Measurements from ENCODE around the gene ASIC3.

Gene ASIC3

DNA sequence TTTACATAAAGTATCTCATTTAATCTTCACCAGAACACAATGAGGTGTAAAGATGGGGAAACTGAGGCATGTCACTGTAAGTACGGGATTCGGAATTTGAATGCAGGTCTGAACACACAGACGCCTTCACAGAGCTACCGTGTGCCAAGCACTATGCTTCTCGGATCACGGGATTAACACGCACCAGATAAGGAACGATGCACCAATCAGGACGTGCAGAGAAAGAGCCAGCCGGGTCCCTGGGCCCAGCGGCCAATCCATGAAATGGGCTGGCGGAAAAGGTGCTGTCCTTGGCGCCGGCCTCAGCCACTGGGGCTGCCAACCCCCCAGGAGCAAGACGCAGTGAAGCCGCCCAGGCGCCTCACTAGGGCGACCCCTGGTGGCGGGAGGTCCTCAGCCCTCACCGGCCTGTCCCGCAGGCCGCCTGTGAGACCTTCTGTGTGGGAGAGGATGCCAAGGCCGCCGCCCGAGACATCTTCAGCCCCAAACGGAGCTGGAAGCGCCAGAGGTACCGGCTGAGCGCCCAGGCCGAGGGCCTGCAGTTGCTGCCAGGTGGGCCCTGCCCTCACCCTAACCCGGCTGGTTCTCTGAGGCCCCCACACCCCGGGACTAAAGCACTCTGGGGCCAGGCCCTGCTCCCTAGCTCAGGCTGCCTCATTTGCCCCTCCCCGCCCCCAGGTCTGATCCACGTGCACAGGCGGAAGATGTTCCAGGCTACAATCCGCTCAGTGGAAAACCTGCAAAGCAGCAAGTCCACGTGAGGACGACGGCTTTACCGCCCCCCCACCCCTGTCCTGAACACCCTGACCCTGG is 39.6 kb upstream of the ASIC3 start:
- H3K9ac ChIP-seq (ENCODE audit: low read length), result peak overlapping the region; percentile 52
- peak; percentile 90 for DNase-seq
- H3K56ac ChIP-seq (ENCODE audit: low read length), result peak overlapping the region; percentile 89
- no peak overlapping the region for H2BK120ac ChIP-seq (ENCODE audit: low read depth, low read length)
- H3K27ac ChIP-seq (ENCODE audit: low read depth, low read length), result no peak overlapping the region
- no peak overlapping the region for H2BK5ac ChIP-seq (ENCODE audit: low read length)
- H3K4ac ChIP-seq (ENCODE audit: low read depth, low read length), result peak overlapping the region; percentile 74
- H4K5ac ChIP-seq (ENCODE audit: low read length), result no peak overlapping the region
- no peak overlapping the region for H3K4me3 ChIP-seq (ENCODE audit: low read length)
- H2AK5ac ChIP-seq (ENCODE audit: low read length), result no peak overlapping the region
- H3K4me2 ChIP-seq (ENCODE audit: low read length), result no peak overlapping the region
- no peaks in the 10 kb centered on the region for H3K36me3 ChIP-seq (ENCODE audit: control insufficient read depth, insufficient read depth, low read length)
- no CpG with 5 or more reads among the region's 40 CpGs for WGBS (ENCODE audit: extremely low coverage, insufficient coverage, low lambda C conversion rate)
- no peak overlapping the region for H3K23ac ChIP-seq (ENCODE audit: low read length)
- no peak overlapping the region for H4K8ac ChIP-seq (ENCODE audit: low read depth, low read length)
- H2BK15ac ChIP-seq (replicated peaks; ENCODE audit: low read depth), result no peak overlapping the region
- peaks cover 17% of the 10 kb centered on the region for H3K4me1 ChIP-seq (ENCODE audit: control insufficient read depth, low read depth, low read length)
- no peak overlapping the region for H3K18ac ChIP-seq (ENCODE audit: low read length)
- no peaks in the 10 kb centered on the region for H3K79me2 ChIP-seq (ENCODE audit: control insufficient read depth, insufficient read depth, low read length)
- H3K27me3 ChIP-seq (ENCODE audit: insufficient read depth, low read length, poor library complexity), result no peaks in the 10 kb centered on the region
- no peaks in the 10 kb centered on the region for H3K79me1 ChIP-seq (ENCODE audit: low read length)

DNA sequence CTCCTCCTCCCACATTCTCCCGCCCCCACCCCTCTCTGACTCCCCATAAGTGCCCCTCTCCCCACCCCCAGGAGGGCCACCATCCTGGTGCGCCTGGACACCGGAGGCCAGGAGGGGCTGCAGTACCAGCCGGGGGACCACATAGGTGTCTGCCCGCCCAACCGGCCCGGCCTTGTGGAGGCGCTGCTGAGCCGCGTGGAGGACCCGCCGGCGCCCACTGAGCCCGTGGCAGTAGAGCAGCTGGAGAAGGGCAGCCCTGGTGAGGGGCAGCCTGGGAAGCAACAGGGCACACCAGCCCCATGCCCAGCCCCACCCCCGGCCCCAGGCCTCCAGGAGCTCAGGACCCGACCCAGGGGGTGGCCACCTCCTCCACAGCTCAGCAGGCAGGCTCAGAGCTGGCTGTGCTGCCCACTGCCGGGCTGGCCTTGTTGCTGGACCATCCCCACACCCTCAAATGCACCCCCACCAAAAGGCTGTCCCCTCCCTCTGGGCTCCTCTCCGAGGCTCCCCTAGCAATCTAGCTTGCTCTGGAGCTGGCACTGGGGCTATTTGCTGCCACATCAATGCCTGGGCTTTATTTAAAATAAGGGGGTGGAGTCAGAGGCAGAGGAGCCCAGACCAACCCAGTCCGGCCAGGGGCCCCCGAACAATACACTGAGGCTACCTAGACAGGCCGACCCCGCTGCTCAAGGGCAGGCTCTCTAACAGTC is 38.8 kb upstream of the ASIC3 start:
- peaks cover 17% of the 10 kb centered on the region for H3K4me1 ChIP-seq (ENCODE audit: control insufficient read depth, low read depth, low read length)
- H3K79me2 ChIP-seq (ENCODE audit: control insufficient read depth, insufficient read depth, low read length), result no peaks in the 10 kb centered on the region
- no peak overlapping the region for H3K4me2 ChIP-seq (ENCODE audit: low read length)
- no peak overlapping the region for H2BK120ac ChIP-seq (ENCODE audit: low read depth, low read length)
- peak overlapping the region; percentile 17 for H3K4ac ChIP-seq (ENCODE audit: low read depth, low read length)
- H2BK15ac ChIP-seq (replicated peaks; ENCODE audit: low read depth), result no peak overlapping the region
- H4K5ac ChIP-seq (ENCODE audit: low read length), result no peak overlapping the region
- no peaks in the 10 kb centered on the region for H3K27me3 ChIP-seq (ENCODE audit: insufficient read depth, low read length, poor library complexity)
- no CpG with 5 or more reads among the region's 22 CpGs for WGBS (ENCODE audit: extremely low coverage, insufficient coverage, low lambda C conversion rate)
- no peak overlapping the region for H3K4me3 ChIP-seq (ENCODE audit: low read length)
- peak overlapping the region; percentile 11 for H3K18ac ChIP-seq (ENCODE audit: low read length)
- peak overlapping the region; percentile 89 for H3K56ac ChIP-seq (ENCODE audit: low read length)
- H3K79me1 ChIP-seq (ENCODE audit: low read length), result no peaks in the 10 kb centered on the region
- H3K23ac ChIP-seq (ENCODE audit: low read length), result no peak overlapping the region
- H2AK5ac ChIP-seq (ENCODE audit: low read length), result no peak overlapping the region
- H4K8ac ChIP-seq (ENCODE audit: low read depth, low read length), result no peak overlapping the region
- no peaks in the 10 kb centered on the region for H3K36me3 ChIP-seq (ENCODE audit: control insufficient read depth, insufficient read depth, low read length)
- no peak overlapping the region for H3K9ac ChIP-seq (ENCODE audit: low read length)
- DNase-seq, result no peak
- no peak overlapping the region for H2BK5ac ChIP-seq (ENCODE audit: low read length)
- no peak overlapping the region for H3K27ac ChIP-seq (ENCODE audit: low read depth, low read length)

DNA sequence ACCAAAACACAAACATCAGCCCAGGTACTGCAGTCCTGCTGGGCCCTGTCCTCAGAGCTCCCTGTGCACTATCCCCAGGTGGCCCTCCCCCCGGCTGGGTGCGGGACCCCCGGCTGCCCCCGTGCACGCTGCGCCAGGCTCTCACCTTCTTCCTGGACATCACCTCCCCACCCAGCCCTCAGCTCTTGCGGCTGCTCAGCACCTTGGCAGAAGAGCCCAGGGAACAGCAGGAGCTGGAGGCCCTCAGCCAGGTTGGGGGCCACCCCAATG is 38.4 kb upstream of the ASIC3 start:
- Histone ChIP-seq H3K27ac (ENCODE audit: low read depth, low read length) (no peak overlapping the region), H4K5ac (ENCODE audit: low read length) (no peak overlapping the region), H4K8ac (ENCODE audit: low read depth, low read length) (no peak overlapping the region), H3K4me2 (ENCODE audit: low read length) (no peak overlapping the region), H3K18ac (ENCODE audit: low read length) (peak overlapping the region; percentile 11), H3K36me3 (ENCODE audit: control insufficient read depth, insufficient read depth, low read length) (no peaks in the 10 kb centered on the region), H3K79me2 (ENCODE audit: control insufficient read depth, insufficient read depth, low read length) (no peaks in the 10 kb centered on the region), H3K4me1 (ENCODE audit: control insufficient read depth, low read depth, low read length) (peaks cover 17% of the 10 kb centered on the region), H2BK15ac (replicated peaks; ENCODE audit: low read depth) (no peak overlapping the region), H3K4ac (ENCODE audit: low read depth, low read length) (no peak overlapping the region), H2AK5ac (ENCODE audit: low read length) (no peak overlapping the region), H2BK120ac (ENCODE audit: low read depth, low read length) (no peak overlapping the region), H2BK5ac (ENCODE audit: low read length) (peak overlapping the region; percentile 6), H3K4me3 (ENCODE audit: low read length) (no peak overlapping the region), H3K23ac (ENCODE audit: low read length) (no peak overlapping the region), H3K9ac (ENCODE audit: low read length) (peak overlapping the region; percentile 13), H3K56ac (ENCODE audit: low read length) (peak overlapping the region; percentile 89), H3K27me3 (ENCODE audit: insufficient read depth, low read length, poor library complexity) (no peaks in the 10 kb centered on the region), H3K79me1 (ENCODE audit: low read length) (no peaks in the 10 kb centered on the region)
- WGBS (ENCODE audit: extremely low coverage, insufficient coverage, low lambda C conversion rate), result no CpG with 5 or more reads among the region's 7 CpGs
- no peak for DNase-seq

DNA sequence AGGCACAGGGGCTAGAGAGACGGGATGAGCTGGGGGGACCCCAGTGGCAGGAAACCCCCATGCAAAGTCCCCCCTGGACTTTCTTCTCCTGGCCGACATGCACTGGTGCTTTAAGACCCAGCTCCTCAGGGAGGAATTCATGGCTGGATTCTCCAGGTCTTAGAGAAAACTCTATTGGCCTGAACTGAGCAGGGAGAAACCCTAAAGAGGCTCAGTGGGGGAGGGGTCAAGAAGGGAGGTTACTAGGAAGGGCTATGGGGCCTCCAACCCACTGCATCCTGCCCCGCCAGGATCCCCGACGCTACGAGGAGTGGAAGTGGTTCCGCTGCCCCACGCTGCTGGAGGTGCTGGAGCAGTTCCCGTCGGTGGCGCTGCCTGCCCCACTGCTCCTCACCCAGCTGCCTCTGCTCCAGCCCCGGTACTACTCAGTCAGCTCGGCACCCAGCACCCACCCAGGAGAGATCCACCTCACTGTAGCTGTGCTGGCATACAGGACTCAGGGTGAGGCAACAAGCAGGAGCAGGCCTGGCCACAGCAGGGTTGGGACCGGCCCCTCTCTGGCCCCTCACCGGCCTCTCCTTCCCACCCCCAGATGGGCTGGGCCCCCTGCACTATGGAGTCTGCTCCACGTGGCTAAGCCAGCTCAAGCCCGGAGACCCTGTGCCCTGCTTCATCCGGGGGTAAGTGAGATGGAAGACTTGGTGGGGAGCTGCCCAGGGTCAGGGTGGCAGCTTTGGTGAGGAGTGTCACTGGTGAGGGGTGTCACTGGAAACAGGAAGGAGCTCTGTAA is 37.8 kb upstream of the ASIC3 start:
- Histone ChIP-seq H4K5ac (ENCODE audit: low read length) (no peak overlapping the region), H3K18ac (ENCODE audit: low read length) (peak overlapping the region; percentile 52), H3K27me3 (ENCODE audit: insufficient read depth, low read length, poor library complexity) (no peaks in the 10 kb centered on the region), H3K79me1 (ENCODE audit: low read length) (no peaks in the 10 kb centered on the region), H2BK5ac (ENCODE audit: low read length) (peak overlapping the region; percentile 78), H2BK15ac (replicated peaks; ENCODE audit: low read depth) (no peak overlapping the region), H3K56ac (ENCODE audit: low read length) (peak overlapping the region; percentile 89), H2AK5ac (ENCODE audit: low read length) (peak overlapping the region; percentile 40), H3K4me1 (ENCODE audit: control insufficient read depth, low read depth, low read length) (peaks cover 17% of the 10 kb centered on the region), H4K8ac (ENCODE audit: low read depth, low read length) (peak overlapping the region; percentile 58), H3K4me2 (ENCODE audit: low read length) (peak overlapping the region; percentile 17), H2BK120ac (ENCODE audit: low read depth, low read length) (no peak overlapping the region), H3K4me3 (ENCODE audit: low read length) (no peak overlapping the region), H3K79me2 (ENCODE audit: control insufficient read depth, insufficient read depth, low read length) (no peaks in the 10 kb centered on the region), H3K27ac (ENCODE audit: low read depth, low read length) (no peak overlapping the region), H3K23ac (ENCODE audit: low read length) (no peak overlapping the region), H3K9ac (ENCODE audit: low read length) (peak overlapping the region; percentile 68), H3K36me3 (ENCODE audit: control insufficient read depth, insufficient read depth, low read length) (no peaks in the 10 kb centered on the region), H3K4ac (ENCODE audit: low read depth, low read length) (peak overlapping the region; percentile 25)
- DNase-seq, result peak; percentile 85
- no CpG with 5 or more reads among the region's 18 CpGs for WGBS (ENCODE audit: extremely low coverage, insufficient coverage, low lambda C conversion rate)

DNA sequence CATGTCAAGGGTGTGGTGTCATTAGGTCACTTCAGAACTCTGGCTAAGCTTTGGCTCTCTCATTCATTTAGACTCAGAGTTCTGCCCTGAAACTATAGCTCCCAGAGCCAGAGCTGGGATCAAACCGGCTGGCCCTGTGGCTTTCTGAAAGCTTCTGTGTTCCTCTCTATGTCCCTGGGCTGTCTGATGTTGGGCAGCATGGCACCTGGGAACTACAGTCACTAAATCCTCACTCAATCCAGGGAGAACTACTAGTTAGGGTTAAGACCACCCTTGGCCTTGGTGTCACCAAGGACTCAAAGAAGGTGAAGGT is 37.3 kb upstream of the ASIC3 start:
- Histone ChIP-seq H4K8ac (ENCODE audit: low read depth, low read length) (no peak overlapping the region), H3K27ac (ENCODE audit: low read depth, low read length) (no peak overlapping the region), H3K79me1 (ENCODE audit: low read length) (no peaks in the 10 kb centered on the region), H3K27me3 (ENCODE audit: insufficient read depth, low read length, poor library complexity) (no peaks in the 10 kb centered on the region), H3K56ac (ENCODE audit: low read length) (peak overlapping the region; percentile 89), H3K4me2 (ENCODE audit: low read length) (no peak overlapping the region), H3K18ac (ENCODE audit: low read length) (no peak overlapping the region), H2AK5ac (ENCODE audit: low read length) (no peak overlapping the region), H2BK120ac (ENCODE audit: low read depth, low read length) (no peak overlapping the region), H3K36me3 (ENCODE audit: control insufficient read depth, insufficient read depth, low read length) (no peaks in the 10 kb centered on the region), H4K5ac (ENCODE audit: low read length) (no peak overlapping the region), H3K9ac (ENCODE audit: low read length) (no peak overlapping the region), H3K79me2 (ENCODE audit: control insufficient read depth, insufficient read depth, low read length) (no peaks in the 10 kb centered on the region), H2BK5ac (ENCODE audit: low read length) (no peak overlapping the region), H3K4me1 (ENCODE audit: control insufficient read depth, low read depth, low read length) (peaks cover 17% of the 10 kb centered on the region), H3K23ac (ENCODE audit: low read length) (no peak overlapping the region), H3K4me3 (ENCODE audit: low read length) (no peak overlapping the region), H3K4ac (ENCODE audit: low read depth, low read length) (no peak overlapping the region), H2BK15ac (replicated peaks; ENCODE audit: low read depth) (no peak overlapping the region)
- no CpG with 5 or more reads among the region's 1 CpG for WGBS (ENCODE audit: extremely low coverage, insufficient coverage, low lambda C conversion rate)
- DNase-seq, result no peak

Data from mesendoderm (in vitro differentiated cells).